ENCODE data around the gene CCDC174.

CCDC174 gene

DNA sequence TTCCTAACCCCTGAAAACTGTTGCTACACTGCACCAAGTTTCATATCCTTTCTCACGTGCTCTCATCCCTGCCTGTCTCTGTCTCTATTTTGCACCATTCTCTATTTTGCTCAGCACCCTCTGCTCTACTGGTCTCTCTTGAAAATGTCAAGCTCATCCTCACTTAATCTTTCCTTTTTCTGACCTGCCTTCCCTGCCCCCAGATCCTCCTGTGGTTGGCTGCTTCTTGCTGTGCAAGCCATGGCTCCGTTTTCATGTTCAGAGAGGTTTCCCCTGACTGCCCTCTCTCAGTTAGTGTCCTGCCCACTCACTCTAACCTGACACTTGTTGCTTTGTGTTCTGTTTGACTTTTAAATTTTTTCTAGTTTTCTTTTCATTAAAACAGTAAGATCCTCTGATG is 6.0 kb downstream of the CCDC174 start:
- no peak for DNase-seq (ENCODE audit: low read depth)

- no peak for DNase-seq (ENCODE audit: low read depth)
Observed at GRCh38 chr3:14658978-14659377, 7.4 kb downstream of the CCDC174 start.

DNA sequence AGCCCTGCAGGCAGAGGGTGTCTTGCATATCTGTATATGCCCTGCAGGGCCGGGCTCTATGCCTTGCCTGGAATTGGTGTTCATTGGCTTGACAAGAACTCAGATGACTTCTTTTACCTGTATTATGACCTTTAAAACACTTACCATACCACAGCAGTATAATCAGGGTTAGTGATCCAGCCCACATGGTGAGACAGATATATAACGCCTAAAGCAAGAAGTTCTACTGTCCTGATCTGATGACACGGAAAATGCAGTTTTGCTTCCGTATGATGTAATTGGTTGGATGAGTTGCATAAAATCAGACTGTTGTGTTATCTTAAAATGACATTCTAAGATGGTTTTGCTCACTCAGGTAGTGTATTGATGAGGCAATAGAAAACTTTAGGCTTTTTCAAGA is 9.4 kb downstream of the CCDC174 start:
- no peak for DNase-seq (ENCODE audit: low read depth)

DNA sequence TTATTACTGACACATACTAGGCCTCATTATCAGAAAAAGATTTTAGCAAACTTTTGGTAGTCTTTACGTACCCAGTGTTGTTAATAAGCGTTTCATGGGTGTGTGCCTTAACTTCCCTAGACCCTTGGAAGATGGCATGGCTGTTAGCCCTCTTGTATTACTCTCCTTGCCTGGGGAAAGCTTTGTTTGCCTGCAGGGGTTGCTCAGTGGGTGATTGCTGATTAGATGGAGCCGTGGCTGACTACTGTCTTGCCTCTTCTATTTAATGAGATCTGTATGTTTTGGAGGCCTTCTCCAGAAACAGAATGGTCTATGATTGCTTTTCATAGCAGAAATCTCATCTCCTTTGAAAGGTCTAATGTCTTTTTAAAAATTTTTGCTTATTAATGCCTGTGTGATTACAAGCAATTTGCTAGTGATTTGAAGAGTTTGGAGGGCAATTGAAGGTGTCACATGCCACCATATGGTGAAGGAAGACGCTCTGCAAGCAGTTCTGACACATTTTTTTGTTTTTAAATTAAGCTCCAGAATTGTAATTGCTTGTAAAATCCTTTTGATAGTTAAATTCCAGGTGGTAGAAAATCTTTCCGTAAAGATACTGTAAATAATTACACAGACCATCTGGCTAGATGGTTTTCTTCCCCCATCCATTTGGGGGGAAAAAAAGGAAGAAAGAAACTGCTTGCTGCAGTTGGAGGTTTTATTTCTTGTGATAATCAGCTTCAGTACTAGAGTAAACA is 12.0 kb downstream of the CCDC174 start:
- no peak for DNase-seq (ENCODE audit: low read depth)

- no peak for DNase-seq (ENCODE audit: low read depth)
Observed at GRCh38 chr3:14664170-14664569, 12.6 kb downstream of the CCDC174 start.

- no peak for DNase-seq (ENCODE audit: low read depth)
Observed at GRCh38 chr3:14672588-14672987, 21.0 kb downstream of the CCDC174 start.

DNA sequence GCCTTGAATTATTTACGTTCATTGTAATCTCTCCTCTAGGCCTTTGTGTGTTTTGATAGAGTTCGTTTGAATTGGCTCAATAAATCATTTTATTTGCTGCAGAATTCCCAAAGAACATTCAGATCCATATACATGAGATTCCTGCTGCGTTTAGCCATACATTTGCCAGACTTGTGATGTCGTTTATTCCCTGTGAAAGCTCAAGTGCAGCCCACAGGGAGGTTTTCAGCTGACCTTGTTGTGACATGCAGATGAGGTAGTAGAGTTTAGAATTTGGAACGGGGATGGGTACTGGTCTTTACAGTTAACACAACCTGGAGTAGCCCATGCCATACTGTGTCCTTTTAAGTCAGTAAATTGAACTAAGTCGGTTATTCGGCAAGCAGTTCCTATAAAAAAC is 23.3 kb downstream of the CCDC174 start, which contains the start of gene C3orf20:
C3orf20 (plus strand) TSS at position 301 of the 400 bp plus-strand sequence. CDS start 7,573 bp downstream, outside the sequence.
- DNase-seq (ENCODE audit: low read depth) = no peak

DNA sequence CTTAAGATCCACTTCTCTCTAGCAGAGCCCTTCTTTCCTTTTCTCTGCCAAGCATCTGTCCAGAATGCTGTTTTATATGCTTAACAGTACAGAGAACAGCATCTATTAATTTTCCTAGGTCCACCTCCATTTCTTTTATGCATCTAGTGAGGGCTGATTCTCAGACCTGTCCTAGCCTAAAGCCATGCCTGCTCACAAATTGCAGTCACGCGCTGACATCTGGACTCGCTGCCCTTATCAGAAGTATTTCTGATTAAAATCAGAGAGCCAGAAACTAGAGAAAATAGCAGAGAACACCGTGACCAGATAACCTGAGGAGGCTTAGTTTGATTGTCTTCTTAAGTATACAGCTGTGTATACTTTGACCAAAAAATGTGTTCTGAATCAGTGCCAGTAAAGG is 25.3 kb downstream of the CCDC174 start:
- DNase-seq (ENCODE audit: low read depth) = no peak

GRCh38 chr3:14678015-14678503 is 26.5 kb downstream of the CCDC174 start:
- no peak for DNase-seq (ENCODE audit: low read depth)

GRCh38 chr3:14680115-14680514 is 28.6 kb downstream of the CCDC174 start:
- no peak for DNase-seq (ENCODE audit: low read depth)

GRCh38 chr3:14680716-14681115 is 29.2 kb downstream of the CCDC174 start:
- DNase-seq (ENCODE audit: low read depth) = no peak

- DNase-seq (ENCODE audit: low read depth) = no peak
Observed at GRCh38 chr3:14684447-14684846, 32.9 kb downstream of the CCDC174 start.

DNA sequence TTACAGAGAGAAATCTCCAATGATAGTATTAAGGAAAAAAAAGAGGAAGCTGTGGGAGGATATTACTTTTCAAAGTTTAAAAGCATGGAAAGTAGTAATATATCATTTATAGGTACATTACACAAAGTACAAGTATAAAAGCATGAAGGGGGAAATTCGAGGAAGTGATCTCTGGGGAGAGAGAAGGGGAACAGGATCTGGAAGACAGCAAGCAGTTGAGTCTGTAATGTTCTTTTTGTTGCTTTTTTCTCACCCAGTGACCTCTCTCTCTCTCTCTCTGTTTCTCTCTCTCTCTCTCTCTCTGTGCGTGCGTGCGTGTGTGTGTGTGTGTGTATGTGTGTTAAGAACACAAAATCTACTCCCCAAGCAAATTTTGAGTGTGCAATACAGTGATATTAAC is 33.6 kb downstream of the CCDC174 start:
- no peak for DNase-seq (ENCODE audit: low read depth)

GRCh38 chr3:14687360-14687759 is 35.8 kb downstream of the CCDC174 start:
- no peak for DNase-seq (ENCODE audit: low read depth)

- no peak for DNase-seq (ENCODE audit: low read depth)
Observed at GRCh38 chr3:14688525-14688924, 37.0 kb downstream of the CCDC174 start.

GRCh38 chr3:14689247-14689980 is 37.9 kb downstream of the CCDC174 start:
- no peak for DNase-seq (ENCODE audit: low read depth)

DNA sequence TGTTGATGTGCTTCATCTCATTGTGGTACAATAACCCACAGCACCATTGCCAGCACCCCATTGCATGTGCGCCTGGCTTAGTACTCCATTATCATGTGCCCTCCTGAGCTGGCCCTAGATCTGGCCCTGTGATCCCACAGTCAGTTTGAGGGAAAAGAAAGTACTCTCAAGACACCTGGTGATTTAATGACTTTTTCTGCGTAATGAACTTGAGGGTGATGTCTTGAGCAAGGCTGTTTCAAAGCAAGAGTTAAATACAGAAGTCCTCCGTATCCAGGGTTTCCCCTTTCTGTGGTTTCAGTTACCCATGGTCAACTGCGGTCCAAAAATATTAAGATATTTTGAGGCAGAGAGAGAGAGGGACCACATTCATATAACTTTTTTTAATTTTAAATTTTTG is 39.7 kb downstream of the CCDC174 start:
- no peak for DNase-seq (ENCODE audit: low read depth)

GRCh38 chr3:14691719-14692118 is 40.2 kb downstream of the CCDC174 start:
- DNase-seq (ENCODE audit: low read depth) = no peak

GRCh38 chr3:14698601-14699244 is 47.2 kb downstream of the CCDC174 start:
- no peak for DNase-seq (ENCODE audit: low read depth)

- DNase-seq (ENCODE audit: low read depth) = no peak
Observed at GRCh38 chr3:14699643-14700042, 48.1 kb downstream of the CCDC174 start.

DNA sequence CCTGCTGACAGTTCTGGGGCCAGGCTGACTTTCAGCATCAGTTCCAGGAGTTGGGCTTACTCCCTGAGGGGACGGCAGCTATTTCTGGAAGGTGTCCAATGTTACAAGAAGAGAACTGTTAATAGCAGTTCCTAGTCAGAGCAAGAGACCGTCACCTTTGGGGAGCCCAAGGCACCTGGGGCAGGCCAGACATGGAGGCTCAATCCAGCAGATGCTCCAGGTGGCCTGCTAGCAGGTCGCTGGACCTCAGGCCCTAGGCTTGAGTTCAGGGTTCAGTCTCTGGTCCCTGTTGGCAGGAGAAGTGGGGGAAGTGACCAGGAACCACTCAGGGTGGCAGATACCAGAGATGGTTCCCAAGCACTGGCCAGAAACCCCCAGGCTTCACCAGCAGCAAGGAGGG is 49.3 kb downstream of the CCDC174 start:
- no peak for DNase-seq (ENCODE audit: low read depth)

DNA sequence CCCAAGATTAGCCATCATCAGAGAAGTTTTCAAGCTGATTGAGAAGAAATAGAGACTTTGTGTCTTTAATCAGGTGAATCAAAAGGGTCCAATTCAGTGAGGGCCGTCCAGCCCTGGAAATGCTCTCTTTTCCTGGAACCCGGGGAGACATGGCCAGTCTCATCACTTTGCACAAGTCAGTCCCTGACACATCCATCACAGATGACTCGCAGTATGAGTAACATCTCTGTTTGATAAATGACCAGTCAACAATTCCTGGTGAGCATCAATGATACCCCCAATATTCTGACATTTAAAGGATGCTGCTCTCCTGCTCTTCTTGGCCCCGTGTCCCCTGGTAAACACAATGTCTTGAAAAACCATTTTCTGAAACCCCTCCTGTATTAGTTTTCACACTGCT is 50.1 kb downstream of the CCDC174 start:
- DNase-seq (ENCODE audit: low read depth) = no peak

Measured in HS-5 (cell line).